Activated T-helper 1 cell treated with anti-CD3 and anti-CD28 coated beads, Interleukin-2, amount 50 U/mL, for 16 hours (primary cell): ENCODE results near the gene PAK1.
"Not testable (repeated sequence)": the region's sequence is repeated elsewhere in the genome, so short reads cannot be mapped to it uniquely, and the experiment has no call there.

ENCODE experiments used
- DNase-seq, 2 donors: peaks; one replicate each; pipeline ENCODE4 v3.0.0-alpha.2; 2020; ENCODE audit warnings: low read depth in 1 of 2, low spot score in 1 of 2

The PAK1 gene

DNA sequence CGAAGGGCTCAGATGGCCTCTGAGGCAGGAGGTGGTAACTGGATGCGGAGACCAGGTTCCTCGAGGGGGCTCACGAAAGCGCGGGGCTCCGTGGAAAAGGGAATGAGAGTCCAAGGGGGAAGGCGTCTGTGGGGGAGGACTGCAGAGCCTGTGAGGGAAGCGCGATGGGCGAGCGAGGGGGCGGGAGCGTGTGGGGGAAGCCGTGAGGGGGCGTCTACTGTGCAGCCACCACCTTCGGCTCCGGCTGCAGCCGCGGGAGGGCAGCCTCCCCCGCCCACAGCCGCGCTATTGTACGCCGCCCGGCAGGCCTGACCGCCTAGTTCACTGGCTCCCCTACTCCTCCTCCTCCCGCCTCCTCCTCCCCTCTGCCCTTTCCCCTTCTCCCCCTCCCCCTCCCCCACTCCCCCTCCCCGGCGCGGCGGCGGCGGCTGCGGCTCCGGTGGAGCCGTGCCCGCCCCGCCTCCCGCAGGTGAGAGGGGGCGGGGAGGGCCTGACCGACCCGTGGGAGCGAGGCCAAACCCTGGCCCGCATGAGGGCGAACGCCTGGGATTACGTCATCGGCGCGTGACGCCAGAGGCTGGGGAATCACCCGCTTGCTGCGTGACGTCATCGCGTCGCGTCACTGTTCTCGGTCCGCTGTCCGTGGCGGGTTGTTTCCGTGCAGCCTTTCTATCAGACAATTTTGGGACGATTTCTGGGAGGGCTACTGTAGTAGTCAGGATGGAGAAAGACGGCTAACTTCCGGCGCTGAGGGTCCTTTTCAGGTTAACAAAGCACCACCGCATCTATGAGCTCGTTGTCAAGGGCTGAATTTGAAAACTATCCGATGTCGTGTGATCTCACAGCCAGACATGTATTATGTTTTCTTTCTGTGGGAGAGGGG is at the start of gene PAK1:
PAK1 (minus strand) TSS at position 294 of the 883 bp plus-strand sequence. CDS start 81,574 bp downstream, outside the sequence.
- DNase-seq = peak; percentile 59 to 82

DNA sequence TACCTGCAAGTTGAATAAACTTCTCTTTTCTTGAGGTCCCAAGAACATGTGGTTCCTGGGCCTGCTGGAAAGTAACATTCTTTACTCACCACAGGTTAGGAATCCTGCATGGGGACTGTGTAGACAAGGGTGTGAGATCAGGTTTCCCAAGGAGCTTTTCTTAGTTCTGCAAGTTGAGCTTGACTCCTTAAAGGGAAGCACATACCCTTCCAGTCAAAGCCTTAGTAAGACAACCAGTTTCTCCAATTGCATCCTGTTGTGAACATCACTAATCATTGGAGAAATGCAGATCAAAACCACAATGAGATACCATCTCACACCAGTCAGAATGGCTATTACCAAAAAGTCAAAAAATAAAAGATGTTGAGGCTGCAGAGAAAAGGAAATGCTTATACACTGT is 48.3 kb upstream of the PAK1 start:
- DNase-seq = no peak

DNA sequence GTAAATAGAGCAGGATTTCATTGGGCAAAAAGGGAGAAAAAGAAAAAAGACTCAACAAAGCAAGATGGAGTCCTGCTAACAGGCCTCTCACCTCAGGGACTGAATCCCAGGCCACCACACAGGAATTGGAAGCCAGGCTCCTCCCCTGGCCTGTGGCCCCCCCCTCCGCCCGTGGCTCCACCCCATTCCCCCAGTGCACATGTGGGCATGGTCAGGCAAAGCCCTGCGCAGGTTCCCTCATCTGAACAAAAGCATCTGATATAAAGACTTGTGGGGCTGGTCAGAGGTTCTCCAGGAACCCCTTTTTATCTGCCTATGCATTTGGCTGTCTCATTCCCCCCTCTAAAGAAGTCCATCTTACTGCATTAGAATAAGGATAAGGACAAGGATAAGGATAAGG is 46.0 kb upstream of the PAK1 start:
- no peak for DNase-seq

DNA sequence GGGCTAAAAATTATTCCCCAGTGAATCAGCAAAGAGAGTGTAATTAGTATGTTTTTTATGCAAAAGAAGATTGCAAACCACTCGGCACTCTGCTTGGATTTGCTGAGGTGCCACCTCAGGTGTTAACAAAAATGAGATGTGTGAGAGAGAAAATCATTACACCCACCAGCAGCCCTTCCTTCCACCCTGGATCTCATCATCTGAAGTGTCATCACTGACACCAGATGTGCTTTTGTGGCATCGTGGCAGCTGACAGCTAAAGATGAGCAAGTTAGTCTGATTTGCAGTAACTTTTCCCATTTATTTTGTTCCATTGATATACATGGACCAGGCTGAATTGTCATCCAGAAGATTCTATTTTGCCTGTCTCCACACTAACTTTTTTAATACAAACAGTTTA is 44.6 kb upstream of the PAK1 start:
- no peak for DNase-seq

DNA sequence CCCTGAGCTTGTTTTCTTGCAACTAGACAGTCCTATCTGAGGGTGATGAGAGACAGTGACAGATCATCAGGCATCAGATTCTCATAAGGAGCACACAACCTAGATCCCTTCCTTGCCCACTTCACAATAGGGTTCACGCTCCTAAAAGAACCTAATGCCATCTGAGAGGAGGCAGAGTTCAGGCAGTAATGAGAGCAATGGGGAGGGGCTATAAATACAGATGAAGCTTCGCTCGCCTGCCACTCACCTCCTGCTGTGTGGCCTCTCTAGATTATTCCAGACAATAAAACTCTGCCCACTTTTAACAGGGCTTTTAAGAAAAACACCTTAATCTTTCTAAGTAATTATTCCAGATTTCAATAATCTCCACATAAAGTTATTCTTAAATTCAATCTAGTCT is 43.9 kb upstream of the PAK1 start:
- DNase-seq = no peak

DNA sequence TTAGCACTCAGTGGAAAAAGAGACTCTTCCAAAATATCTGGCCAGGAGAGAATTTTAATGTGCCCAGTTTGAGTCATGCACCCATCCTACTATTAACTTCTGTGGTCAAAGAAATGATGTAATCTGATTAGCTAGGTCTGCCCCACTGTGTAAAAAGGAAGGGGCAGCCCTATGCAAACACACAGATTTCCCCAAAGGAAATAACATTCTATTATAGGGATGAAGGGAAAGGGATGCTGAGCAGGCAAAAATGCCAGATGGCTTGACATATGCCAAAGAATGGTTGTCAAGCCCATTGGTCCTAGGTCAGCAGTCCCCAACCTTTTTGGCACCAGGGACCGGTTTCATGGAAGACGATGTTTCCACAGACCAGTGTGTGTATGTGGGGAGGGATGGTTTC is 43.3 kb upstream of the PAK1 start:
- DNase-seq = no peak

DNA sequence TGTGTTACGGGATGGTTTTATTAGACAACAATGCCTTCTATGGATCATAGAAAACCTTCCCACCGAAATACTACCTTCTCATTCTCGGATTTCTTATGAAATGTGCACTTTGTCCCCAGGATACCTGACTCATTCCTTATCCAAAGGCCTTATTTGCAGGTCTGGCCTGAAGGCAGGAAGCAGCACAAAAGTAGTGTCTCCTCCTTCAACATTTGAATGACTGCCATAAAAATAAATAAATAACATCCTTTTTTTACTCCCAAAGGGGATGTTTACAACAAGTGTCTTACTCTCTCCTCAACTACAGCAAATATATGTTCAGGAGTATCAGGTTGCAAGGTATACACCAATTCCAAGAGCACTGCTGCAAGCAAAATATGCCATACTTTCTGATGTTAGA is 41.6 kb upstream of the PAK1 start:
- no peak for DNase-seq

DNA sequence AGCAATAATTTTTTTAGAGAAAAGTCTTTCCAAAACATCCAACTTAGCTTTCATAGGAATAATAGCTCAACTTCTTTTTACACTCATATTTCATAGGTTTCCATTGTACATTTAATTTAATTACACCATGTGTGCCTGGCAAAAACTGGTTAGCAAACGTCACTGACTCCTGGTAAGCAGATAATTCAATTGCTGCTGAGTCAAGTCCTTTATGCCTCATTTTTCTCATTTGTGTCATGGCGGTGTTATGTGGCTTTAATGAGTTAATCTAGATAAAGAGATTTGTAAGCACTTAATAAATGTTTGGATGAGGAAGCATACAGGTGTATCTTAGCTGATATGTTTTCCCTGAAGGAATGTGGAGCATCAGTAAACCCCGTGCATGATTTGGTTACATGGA is 41.2 kb upstream of the PAK1 start:
- DNase-seq = no peak

DNA sequence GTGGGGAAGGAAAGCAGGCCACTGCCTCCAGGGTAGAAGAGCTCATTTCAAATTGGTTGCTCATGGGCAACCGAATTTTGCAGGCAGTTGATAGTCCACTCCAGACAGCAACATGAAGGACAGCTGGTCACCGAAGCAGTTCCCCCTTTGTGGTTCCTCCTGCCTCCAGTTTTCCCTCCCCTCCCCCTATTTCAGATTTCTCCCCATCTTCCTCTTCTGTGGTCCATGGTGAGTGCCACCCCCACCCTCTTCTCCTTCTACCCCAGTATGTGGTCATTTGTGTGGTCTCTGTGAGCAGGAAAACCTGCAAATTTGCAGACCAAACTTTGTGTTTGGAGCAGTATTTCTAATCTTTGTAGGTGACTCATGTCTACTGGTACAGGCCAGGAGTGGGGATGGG is 38.2 kb upstream of the PAK1 start:
- no peak for DNase-seq

DNA sequence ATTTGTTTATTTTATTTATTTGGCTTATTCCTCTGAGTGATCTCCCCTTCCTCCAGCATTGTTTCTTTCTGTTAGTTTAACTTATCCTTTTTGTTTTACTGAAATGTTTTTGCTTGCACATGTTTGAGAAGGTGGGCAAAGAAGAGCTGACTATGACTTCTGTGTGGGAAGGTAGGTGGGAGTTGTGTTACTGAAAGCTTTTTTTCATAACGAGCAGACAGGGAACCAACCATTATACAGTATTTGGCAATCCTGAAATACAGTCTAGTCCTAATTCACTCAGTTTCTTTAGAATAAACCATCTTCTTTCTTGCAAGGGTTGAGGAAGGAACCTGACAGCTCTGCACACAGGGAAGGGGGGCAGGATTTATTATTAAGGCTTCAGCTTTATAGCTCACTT is 37.0 kb upstream of the PAK1 start:
- DNase-seq = no peak

DNA sequence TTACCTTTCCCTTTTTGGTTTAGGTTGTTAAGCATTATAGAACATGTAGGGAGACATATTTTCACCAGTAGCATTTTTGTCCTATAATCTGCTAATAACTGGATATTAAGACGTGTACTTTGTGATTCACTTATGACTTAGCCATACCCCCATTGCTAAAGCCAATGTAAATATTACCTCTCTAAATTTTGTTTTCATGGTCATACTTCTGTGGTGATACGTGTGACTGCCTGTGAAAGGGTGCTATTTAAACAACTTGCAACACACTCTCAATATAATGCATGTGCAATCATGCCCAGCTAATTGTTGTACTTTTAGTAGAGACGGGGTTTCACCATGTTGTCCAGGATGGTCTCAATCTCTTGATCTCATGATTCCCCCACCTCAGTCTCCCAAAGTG is 36.2 kb upstream of the PAK1 start:
- DNase-seq = no peak

DNA sequence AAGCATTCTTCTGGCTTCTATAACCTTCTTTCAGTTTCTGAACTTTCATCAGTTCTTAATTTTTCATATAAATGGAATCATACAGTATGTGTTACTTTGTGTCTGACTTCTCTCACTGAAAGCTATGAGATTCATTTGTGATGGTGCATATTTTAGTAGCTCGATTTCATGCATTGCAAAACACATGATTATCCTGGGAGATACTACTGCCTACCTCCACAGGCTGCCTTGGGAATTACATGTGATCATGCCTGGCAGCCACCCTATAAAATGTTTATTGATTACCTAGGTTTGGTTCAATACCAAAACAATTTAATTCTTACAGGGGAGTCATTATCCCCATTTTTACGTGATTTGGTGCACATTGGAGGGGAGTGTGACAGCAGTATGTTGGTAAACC is 34.1 kb upstream of the PAK1 start:
- no peak for DNase-seq

DNA sequence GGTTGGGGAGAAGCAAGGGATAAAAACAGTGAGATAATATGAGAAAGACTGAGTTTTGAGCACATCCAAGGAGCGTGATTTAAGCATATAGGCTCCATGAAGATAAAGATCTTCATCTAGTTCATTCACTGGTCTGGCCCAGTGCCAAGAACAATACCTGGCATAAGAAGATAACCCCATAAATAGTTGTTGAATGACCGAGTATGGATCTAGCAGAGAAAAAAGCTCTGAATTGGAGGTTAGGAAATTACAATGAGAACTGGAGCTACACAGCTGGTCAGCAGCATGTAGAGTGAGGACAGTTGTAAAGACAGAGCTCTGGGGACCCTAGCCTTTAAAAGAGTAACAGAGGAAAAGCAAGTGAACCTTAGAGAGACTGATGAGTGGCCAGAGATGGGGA is 33.0 kb upstream of the PAK1 start:
- DNase-seq = no peak

DNA sequence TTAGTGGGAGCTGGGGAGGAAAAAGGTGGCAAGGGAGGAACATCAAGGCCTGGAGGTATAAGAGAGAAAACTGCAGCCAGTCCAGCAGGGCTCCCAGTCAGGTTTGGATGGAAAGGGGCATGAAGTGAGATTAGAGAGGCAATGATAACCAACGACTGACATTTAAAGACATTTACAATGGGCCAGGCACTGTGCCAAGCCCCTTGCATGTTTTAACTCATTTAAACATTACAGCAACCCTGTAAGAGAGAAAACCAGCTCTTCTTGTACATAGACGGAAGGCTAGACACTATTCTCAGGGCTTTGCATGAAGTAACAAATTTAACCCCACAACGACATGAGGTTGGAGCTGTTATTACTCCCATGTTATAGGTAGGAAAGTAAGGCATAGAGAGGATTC is 32.1 kb upstream of the PAK1 start:
- DNase-seq = no peak

DNA sequence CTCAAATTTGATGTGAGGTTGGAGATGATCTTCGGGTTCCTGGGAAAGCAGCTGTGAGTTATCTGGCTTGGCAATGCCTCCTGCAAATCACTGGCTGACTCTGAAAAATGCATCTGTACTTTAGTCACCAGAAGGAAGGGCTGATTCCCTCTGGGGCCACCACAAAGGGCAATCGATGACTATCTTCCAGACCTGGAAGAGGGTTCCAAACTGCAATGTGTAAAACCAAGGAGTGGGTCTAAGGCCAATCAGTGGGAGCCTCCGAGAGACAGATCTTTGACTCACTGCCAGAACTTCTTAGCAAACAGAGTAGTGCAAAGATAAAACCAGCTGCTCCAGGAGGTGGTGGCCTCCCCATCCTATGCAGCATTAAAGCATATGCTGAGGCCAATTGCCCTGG is 29.1 kb upstream of the PAK1 start:
- DNase-seq = no peak

DNA sequence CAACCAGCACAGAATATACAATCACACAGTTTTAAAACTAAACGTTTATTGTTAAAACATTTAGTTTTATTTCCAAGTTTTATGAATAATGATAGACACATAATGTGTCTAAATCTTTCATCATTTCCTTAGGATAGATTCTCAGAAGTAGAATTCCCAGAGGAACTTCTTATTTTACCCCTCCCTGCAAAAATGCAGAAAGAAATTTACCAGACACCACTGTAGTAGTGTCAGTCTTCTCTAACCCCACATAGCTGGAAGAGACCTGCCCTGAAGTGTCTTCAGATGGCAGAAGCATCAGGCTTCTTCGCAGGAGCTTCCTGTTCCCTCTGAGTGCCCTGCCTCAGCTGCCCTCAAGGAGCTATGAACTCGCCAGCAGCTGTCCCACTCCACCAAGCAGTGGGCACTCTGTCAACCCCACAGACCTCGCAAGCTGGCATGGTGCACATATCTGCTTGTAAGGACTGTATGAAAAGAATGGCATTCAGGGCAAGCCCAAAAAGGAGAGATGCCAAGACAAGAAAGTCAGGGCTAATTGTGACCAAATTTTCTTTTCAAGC is 28.5 kb upstream of the PAK1 start:
- no peak for DNase-seq

DNA sequence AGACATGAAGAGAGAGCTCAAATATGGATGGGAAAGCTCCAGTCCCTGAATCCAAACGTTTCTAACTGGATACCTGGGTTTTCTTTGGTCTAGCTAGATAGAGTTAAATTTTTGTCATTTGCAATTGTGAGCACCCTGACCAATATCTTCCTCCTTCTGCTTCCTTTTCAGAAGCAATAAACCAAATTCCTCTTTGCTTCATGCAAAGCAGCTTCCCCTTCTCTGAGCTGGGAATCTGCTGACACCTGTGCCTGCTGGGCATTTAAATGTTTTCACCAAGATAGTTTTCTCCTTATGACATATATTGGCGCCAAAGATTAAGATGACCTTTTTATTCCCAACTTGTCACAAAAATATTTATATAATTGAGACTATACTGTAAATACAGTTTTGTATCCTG is 27.9 kb upstream of the PAK1 start:
- no peak for DNase-seq

DNA sequence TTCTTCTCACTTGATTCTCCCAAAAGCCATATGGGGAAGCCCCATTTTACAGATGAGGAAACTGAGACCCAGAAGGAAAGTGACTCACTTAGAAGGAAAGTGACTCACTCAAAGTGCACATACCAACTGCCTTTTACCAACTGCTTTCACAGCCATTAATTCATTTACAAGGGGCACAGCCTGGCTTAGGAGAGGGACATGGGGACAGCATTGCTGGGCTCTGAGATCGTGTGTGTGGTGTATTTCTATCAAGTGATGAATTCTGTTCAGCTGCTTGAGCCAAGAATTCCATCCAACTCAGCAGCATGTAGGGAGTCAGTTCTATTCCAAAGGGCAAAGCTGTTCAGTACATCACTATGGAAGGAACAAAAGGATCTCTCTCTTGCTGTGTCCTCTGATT is 23.5 kb upstream of the PAK1 start:
- no peak for DNase-seq

DNA sequence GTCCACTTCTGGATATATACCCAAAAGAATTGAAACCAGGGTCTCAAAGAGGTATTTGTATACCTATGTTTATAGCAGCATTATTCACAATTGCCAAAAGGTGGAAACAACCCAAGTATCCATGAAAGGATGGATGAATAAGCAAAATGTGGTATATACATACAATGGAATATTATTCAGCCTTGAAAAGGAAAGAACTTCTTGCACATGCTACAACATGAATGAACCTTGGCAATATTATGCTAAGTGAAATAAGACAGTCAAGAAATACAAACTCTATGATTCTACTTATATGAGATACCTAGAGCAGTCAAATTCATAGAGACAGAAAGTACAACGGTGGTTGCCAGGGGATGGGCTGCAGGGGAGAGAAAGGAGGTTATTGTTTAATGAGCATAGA is 21.6 kb upstream of the PAK1 start:
- no peak for DNase-seq

DNA sequence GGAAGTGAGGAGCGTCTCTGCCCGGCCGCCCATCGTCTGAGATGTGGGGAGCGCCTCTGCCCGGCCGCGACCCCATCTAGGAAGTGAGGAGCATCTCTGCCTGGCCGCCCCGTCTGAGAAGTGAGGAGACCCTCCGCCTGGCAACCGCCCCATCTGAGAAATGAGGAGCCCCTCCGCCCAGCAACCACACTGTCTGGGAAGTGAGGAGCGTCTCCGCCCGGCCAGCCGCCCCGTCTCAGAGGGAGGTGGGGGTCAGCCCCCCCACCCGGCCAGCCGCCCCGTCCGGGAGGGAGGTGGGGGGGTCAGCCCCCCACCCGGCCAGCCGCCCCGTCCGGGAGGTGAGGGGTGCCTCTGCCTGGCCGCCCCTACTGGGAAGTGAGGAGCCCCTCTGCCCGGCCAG is 16.1 kb upstream of the PAK1 start:
- not testable (repeated sequence) for DNase-seq

DNA sequence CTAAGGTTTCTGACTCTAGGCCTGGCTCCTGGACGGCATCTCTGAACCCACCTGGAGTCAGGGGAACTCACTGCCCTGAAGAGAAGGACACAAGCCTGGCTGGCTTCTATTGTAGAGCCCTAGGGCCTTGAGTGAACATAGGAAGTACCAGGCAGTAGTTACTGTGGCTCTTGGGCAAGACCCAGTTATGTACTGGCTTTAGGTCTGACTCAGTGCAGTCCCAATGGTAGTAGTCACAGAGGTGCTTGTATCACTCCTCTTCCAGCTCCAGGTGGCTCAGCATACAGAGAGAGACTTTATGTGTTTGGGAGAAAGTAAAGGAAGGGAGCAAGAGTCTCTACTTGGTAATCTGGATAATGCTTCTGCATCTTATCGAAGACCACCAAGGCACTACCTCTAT is 13.9 kb upstream of the PAK1 start:
- DNase-seq = no peak

DNA sequence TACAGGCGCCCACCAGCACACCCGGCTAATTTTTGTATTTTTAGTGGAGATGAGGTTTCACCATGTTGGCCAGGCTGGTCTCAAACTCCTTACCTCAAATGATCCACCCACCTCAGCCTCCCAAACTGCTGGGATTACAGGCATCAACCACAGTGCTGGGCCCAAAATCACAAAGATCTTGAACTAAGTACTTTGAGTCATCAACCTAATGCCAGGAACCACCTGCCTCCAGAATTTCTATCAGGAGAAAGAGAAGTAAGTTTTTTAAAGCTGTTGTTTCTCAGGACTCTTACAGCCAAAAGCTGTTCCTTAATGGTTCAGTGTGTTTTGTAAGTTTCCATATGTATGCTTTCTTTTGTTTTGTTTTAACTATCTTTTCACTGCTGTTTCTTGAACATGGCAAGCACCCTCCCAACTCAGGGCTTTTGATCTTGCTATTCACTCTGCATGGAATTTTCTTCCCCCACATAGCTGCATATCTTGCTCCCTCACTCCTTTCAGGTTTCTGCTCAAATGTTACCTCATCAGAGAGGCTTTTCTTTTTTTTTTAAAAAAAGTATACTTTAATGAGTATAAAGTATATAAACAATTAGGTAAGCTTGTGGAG is 6.0 kb upstream of the PAK1 start:
- no peak for DNase-seq

DNA sequence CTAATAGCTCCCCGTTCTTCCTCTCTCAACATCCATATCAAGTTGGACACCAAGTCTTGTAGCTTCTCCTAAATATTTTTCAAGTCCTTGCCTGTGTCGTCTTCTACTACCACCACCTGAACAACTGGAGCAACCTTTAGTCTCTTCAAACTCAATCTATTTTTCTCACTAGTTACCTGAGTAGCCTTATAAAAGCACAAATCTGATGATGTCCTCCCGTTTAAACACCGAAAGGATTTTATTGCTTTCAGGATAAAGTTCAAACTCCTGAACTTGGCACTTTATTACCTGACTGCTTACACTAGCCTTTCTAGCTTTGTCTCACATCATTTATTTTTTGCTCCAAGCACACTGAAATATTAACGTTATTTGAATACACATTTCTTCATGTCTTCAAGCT is 1.3 kb upstream of the PAK1 start:
- DNase-seq = no peak
